C4-2B (cell line): ENCODE data around the gene LENG1.

Source experiments
- ZFX ChIP-seq: fragments of 450-650 bp; IDR thresholded peaks from 2 replicates; pipeline ENCODE4 v1.6.1; 2017
- TF ChIP-seq, protein P1 (sequence below): fragments of 450-650 bp; conservative IDR thresholded peaks from 2 replicates; pipeline ENCODE4 v1.5.1; 2017; ENCODE audit warnings: mild to moderate bottlenecking

DNA sequence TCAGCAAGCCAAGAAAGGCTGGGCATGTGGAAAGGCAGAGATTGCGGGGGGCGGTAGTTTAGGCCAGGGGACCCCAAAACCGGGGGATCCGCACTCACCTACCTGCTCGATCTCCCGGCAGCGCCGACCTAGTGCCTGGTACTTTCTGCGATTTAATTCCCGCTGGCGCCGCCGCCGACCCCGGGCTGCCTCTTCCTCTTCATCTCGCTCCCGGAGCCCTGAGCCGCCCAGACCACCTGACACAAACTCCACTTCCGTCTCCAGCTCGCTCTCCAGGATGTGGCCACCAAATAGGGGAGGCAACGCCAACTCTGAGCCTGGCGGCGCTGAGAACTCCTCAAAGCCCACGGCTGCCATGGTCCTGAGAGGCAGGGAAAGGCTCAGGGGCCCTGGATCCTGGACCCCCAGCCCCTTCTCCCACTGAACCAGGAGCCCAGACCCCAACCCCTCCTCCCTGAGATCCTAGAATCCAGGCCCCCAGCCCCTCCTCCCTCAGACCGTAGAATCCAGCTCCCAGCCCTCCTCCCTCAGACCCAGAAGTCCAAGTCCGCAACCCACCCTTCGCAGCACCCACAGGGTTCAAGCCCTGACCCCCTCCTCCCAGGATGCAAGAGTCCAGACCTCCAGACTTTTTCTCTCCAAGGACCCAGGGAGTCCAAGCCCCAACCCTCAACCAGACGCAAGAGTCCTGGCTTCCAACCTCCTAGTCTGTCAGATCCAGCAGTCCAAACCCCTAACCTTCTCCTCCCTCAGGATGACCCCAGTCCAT lies 45.0 kb downstream of the LENG1 start:
- TF ChIP-seq, protein P1, sequence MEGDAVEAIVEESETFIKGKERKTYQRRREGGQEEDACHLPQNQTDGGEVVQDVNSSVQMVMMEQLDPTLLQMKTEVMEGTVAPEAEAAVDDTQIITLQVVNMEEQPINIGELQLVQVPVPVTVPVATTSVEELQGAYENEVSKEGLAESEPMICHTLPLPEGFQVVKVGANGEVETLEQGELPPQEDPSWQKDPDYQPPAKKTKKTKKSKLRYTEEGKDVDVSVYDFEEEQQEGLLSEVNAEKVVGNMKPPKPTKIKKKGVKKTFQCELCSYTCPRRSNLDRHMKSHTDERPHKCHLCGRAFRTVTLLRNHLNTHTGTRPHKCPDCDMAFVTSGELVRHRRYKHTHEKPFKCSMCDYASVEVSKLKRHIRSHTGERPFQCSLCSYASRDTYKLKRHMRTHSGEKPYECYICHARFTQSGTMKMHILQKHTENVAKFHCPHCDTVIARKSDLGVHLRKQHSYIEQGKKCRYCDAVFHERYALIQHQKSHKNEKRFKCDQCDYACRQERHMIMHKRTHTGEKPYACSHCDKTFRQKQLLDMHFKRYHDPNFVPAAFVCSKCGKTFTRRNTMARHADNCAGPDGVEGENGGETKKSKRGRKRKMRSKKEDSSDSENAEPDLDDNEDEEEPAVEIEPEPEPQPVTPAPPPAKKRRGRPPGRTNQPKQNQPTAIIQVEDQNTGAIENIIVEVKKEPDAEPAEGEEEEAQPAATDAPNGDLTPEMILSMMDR, result no peak
- no peak for TF ChIP-seq ZFX
